Endometrial microvascular endothelial cells (primary cell): ENCODE results near the gene TESK2. TPM values are rescaled to one million over a fixed set of nuclear protein-coding genes. Genes with fewer than 3 reads are reported as not detected.

Experiments
- in situ Hi-C: cut with HindIII; loops from 2 replicates; pipeline ENCODE4 v1.10.0; 2017; ENCODE audit warnings: low sequenced_read_pairs, low pct_unique_long_range_greater_than_20kb; ENCODE audit errors: inconsistent ontology term
- total RNA-seq: library from RNA; depleted of rRNA; stranded (reverse); fragments of >200 nt; gene quantifications from one replicate; pipeline ENCODE4 v1.2.3, GENCODE V29; 2015; ENCODE audit errors: inconsistent ontology term

The TESK2 gene
- total RNA-seq, 1 donor from 2014 or later: 0.37 TPM

DNA sequence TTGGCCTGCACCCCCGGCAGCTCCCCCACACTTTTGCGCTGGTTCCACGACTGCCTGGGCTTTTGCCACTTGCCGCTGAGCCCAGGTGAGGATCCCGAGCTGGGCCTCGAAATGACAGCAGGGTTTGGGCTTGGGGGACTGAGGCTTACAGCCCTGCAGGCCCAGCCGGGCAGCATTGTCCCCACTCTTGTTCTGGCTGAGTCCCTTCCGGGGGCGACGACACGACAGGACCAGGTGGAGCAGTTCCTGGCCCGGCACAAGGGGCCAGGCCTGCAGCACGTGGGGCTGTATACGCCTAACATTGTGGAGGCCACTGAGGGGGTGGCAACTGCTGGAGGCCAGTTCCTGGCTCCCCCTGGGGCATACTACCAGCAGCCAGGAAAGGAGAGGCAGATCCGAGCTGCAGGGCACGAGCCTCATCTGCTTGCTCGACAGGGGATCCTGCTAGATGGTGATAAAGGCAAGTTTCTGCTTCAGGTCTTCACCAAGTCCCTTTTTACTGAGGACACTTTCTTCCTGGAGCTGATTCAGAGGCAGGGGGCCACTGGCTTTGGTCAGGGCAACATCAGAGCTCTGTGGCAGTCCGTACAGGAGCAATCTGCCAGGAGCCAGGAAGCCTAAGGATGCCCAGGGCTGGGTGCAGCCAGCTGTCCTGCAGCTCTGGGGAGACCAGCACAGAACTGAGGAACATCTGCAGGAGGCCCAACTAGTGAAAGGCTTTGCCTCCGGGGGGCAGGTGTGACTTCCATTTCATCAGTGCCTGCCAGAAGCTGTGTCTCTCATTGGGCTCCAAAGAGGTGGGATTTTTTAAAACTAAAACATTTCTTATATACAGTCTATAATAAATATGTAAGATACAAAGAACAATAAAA lies 163.1 kb downstream of the TESK2 start:
- in situ Hi-C loops: no loop called here

DNA sequence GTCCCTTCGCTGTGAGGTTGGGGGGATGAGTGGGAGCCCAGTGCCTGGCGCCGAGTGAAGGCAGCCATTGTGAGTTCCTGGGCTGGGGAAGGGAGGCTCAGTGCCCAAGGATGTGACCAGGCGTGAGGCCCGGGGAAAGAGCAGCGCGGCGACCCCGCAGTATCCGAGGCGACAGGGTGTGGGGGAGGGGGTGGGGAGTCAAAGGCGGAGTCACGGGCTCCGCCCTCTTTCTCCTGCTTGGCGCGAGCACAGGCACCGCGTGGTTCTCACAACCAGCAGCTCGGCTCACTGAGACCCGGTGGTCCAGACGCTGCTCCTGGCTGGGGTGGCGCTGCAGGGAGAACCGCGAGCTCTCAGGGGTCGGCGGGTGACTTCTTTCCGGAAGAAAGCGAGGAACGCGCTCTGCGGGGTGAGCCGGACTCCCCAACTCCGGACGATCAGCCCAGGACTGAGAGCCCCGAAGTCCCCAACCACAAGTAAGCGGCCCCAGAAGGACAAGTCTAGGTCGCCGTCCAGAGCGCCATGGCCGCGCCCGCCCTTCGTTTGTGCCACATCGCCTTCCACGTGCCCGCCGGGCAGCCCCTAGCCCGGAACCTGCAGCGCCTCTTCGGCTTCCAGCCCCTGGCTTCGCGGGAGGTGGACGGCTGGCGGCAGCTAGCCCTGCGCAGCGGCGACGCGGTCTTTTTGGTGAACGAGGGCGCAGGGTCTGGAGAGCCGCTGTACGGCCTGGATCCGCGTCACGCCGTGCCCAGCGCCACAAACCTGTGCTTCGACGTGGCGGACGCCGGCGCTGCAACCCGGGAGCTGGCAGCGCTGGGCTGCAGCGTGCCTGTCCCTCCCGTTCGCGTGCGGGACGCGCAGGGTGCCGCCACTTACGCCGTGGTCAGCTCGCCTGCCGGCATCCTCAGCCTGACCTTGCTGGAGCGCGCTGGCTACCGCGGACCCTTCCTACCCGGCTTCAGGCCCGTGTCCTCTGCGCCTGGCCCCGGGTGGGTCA lies 164.0 kb downstream of the TESK2 start, which contains the start of gene HPDL:
Gene HPDL, plus strand, starts transcription at position 269 of the 997 bp plus-strand sequence. Its CDS starts 254 bp downstream, at position 523.
- in situ Hi-C loops: no loop called here

DNA sequence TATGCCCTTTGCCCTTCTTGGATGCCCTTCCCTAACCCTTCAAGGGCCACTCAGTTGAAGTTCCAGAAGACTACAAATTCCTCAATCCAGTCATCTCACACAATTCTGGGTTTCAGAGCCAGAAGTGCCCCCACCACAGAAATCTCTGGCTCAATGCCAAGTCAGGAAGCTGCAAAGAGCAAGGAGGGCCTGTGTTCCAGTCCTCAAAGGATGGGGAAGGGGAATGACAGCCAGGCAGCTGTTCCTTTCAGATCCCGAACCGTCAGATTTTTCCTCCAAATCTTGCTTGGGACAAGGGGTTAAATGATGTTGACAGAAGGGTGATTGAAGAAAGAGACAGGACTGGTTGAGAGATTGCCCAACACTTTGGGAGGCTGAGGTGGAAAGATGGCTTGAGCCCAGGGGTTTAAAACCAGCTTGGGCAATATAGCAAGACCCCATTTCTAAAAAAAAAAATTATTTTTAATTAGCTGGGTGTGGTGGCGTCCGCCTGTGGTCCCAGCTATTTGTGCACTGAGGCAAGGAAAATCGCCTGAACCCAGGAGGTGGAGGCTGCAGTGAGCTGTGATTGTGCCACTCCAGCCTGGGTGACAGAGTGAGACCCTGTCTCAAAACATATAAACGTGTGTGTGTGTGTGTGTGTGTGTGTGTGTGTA lies 165.0 kb downstream of the TESK2 start:
- in situ Hi-C loops: no loop called here

DNA sequence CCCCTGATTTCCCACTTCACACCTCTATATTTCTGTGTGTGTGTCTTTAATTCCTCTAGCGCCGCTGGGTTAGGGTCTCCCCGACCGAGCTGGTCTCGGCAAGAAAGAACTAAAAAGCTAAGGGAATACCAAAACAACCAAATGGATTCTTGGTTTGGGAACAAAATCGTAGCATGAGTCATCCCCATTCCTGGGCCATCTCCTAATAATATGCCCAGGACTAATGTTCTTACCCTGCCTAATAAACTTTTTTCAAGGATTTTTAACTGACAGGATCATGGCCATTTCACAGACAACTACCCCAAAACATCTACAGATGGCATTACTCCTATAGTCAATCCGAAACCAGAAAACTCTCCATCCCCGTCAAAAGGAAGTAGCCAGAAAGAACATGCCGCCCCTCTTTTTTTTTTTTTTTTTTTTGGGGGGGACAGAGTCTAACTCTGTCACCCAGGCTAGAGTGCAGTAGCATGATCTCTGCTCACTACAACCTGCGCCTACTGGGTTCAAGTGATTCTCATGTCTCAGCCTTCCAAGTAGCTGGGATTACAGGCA lies 168.4 kb downstream of the TESK2 start:
- in situ Hi-C loops: no loop called here

DNA sequence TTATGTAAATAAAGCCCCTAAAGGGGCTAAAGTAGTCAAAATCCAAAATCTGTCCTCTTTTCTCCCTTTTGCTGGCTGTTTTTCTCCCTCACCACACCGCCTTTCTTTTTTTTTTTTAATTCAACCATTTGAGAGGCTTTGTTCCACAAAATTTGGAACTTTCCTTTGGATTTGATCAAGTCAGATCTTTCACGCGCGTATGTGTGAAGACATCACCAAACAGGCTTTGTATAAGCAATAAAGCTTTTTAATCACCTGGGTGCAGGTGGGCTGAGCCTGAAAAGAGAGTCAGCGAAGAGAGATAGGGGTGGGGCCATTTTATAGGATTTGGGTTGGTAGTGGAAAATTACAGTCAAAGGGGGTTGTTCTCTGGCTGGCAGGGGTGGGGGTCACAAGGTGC lies 169.5 kb downstream of the TESK2 start:
- in situ Hi-C loops: no loop called here

DNA sequence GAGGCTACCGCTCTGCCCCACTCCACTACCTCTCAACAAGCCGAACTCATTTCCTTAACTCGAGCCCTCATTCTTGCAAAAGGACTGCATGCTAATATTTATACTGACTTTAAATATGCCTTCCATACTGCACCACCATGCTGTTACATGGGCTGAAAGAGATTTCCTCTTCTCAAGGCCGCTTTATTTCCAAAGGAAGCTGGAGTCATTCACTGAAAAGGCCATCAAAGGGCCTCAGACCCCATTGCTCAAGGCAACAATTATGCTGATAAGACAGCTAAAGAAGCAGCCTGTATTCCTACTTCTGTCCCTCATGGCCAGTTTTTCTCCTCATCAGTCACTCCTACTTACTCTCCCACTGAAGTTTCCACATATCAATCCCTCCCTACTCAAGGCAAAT lies 171.2 kb downstream of the TESK2 start:
- in situ Hi-C loops: no loop called here

DNA sequence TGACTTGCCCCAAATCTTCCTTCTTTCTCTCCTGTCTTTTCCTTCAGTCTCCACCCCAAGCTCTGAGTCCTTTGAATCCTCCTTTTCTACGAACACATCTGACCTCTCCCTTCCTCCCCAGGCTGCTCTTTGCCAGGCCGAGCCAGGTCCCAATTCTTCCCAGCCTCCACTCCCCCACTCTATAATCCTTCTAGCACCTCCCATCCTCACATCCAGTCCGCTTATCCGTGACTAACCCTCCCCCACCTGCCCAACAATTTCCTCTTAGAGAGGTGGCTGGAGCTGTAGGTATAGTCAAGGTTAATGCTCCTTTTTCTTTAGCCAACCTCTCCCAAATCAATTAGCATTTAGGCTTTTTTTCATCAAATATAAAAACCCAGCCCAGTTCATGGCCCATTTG lies 173.8 kb downstream of the TESK2 start:
- in situ Hi-C loops: no loop called here

DNA sequence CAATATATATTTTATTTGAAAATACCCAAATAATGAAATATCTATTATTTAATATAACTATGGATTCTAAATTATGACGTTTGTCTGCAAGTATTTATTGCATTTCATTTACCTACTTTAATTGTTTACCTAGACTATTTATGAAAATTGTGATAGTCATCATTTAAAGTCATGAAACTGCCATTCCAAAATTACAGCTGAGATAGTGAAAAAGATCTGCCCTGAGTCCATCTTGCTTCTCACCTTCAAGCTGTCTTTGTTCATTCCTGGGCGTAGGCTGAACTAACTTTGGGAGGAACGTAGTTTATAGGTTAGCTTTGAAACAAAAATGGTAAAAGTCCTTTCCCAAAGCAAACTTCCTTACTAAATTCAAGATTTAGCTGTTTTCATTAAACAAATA lies 176.7 kb downstream of the TESK2 start:
- in situ Hi-C loops: no loop called here

DNA sequence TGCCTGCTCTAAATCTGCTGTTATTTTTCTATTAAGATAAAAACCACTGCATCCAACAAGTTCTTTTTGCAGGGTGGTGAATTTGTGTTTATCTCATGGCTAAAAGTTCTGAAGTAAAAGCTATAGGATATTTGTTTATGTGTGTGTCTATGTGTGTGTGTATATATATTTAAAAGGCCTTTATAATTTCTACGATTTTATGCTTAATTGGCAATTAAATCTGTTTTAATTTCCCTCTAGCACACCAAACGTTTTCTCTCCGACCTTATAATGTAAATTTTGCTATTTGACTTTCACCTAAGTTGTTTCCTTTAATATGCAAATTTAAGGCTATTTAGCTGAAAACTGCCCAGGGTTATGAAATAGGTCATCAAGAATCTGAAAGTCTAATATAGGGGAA lies 184.1 kb downstream of the TESK2 start:
- in situ Hi-C loops: no loop called here

DNA sequence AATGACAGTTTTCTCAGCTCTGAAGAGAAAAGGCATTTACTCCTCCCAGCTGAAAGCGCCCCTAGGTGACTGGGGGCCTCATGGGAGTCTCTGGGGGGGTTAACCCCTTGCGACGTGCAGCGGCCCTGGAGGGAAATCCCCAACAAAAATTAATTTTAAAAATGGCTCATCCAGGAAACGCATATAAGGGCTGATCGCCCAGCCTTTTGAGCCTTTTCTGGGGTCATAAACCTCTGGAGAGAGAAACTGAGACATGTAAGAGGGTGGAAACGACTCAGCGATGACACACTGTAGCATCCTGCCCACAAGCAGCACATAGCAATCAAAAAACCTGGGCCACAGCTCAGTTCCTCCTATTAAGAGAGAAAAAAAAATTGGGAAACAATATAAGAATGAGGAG lies 184.6 kb downstream of the TESK2 start:
- in situ Hi-C loops: no loop called here

DNA sequence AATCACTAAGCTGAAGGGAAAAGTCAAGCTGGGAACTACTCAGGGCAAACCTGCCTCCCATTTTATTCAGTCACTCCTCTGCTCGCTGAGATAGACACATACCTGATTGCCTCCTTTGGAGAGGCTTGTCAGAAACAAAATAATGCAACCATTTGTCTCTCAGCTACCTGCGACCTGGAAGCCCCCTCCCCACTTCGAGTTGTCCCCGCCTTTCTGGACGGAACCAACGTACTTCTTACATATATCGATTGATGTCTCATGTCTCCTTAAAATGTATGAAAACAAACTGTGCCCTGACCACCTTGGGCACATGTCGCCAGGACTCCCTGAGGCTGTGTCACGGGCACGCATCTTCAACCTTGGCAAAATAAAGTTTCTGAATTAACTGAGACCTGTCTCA lies 185.7 kb downstream of the TESK2 start:
- in situ Hi-C loops: no loop called here

DNA sequence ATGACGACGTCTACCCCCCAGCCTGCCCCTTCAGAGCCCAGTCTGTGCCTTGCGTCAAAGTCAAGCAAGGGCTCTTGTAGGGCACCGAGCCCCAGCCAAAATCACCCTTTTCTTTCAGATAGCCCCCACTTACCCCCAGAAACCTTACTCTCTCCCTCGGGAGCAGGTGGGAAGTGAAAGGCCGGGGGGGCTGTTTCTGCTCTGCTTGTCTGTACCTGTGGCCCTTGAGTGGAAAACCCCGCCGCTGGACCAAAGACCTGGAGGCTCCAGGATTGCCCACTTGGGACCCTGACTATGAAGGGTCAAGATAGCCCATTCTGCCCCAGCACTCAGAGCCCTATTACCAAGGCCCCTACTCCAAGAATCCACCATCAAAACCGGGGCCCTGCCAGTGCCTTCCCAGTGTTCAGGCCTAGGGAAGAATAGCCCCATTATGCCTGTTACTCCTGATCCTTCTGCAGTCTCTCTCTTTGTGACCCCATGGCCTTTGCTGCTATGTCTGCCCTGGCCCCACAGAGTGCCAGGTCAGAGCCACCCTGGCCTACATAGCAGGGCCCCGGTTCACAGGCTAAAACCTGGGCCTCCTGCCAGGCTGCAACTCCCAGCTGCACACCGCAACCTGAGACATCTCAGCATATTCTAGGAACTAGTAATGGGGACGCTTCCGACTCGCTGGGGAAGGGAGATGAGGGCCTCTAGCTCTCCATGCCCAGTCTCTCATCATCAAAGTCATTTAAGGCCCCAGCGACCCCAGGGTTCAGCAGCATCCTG lies 186.5 kb downstream of the TESK2 start:
- in situ Hi-C loops: no loop called here

DNA sequence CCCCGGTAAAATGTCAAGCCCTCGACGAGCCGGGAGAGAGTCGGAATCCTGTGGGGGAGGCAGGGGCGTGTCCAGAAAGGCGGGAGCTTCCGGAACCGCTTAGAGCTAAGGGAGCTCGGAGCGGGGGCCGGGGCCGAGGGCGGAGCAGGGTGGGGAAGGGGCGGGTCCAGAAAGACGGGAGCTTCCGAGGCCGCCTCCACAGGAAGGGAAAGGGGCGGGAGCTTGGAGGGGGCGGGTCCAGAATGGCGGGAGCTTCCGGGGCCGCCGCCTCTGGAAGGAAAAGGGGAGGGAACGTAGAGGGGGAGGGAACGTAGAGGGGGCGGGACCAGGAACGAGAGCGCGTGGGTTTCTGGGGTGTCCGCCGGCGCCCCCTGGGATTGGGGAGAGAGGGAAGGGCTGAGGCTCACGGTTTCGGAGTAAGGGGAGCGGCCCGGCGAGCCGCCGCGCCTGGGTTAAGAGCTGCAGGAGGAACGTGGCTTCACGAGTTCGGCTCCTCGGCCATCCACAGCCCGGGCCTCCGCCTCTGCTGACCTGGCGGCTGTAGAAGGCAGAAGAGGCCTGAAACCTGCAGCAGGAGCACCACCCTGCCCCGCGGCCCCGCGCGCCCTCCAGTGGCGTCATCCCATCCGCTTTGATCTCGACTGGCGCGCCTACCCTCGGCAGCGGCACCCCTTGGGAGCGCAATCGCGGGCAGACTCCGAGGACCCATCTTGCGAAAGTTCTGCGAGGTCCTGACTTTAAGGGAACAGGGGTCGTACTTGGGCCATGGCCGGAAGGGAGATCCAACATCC lies 187.2 kb downstream of the TESK2 start:
- in situ Hi-C loops: no loop called here

DNA sequence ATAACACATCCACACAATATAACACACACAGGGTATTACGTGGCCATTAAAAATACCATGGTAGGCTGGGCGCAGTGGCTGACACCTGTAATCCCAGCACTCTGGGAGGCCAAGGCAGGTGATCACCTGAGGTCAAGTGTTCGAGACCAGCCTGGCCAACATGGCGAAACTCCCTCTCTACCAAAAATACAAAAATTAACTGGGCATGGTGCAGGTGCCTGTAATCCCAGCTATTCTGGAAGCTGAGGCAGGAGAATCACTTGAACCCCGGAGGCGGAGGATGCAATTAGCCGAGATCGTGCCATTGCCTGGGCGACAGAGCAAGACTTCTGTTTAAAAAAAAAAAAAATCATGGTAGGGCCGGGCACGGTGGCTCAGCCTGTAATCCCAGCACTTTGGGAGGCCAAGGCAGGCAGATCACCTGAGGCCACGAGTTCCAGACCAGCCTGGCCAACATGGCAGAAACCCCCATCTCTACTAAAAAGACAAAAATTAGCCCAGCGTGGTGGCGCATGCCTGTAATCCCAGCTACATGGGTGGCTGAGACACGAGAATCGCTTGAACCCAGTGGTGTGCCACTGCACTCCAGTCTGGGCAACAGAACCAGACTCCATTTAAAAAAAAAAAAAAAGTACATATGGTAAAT lies 188.3 kb downstream of the TESK2 start:
- in situ Hi-C loops: no loop called here

DNA sequence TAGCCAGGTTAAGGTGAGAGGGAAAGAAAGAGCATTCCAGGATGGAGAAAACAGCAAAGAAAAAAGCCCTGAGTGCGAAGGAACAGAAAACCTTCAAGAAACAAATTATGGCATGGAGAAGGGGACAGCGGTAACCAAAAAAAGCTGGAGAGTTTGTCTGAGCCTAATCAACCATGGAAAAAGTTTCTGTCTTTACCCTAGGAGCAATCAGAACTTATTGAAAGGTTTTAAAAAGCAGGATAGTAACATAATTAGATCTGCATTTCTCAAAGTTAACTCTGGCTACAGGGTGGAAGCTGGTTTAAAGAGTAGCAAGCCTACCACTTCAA lies 190.3 kb downstream of the TESK2 start:
- in situ Hi-C loops: no loop called here

DNA sequence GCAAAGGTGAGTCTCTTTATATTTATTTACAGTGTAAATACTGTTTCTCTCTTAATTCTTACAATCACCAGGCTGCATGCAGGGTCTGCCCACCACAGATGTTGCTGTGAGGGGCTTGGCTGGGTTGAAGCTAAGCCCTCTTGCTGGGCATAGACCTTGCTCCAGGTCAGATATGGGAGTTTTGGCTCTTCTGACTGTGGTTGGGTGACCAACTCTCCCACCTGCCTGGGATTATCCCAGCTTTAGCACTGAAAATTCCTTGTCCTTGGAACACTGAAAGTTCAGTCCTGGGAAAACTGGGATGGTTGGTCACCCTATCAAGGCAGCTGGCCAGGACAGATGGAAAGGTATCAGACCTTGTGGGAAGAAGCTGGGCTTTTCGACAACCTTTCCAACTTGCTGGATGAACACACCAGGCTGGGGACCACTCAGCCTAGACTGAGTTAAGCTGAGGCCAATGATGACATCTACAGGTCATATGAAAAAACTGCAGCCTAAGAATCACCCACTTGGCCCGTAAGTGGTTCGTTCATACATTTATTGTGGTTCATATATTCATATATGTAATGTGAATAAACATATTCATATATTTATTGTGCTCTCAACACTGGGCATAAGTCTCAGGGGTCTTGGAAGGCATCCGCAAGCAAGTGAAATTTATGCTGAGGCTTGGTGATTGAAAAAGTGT lies 190.8 kb downstream of the TESK2 start:
- in situ Hi-C loops: no loop called here

DNA sequence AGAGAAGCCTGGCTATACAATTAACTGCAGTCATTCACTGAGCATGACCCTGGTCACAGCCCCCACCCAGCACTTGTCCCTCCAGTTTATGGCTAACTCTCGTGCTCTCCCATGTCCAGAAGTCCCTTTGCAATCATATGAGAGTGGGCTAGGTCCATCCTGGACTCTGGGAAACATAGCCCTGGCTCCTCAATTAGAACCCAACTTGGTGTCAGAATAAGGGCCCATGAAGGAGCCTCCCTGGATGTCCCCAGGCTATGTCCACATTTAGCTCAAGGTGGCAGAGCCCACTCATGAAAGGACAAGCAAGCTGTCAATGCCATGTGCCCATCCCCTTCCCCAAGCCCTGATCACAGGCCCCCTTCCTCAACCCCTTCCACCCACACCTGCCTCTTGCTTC lies 191.7 kb downstream of the TESK2 start:
- in situ Hi-C loops: no loop called here
